NT2/D1 (cell line): Measurements from ENCODE around the gene OTUB2.

Experiments used
- DNase-seq: peaks from one replicate; pipeline ENCODE4 v3.0.0-alpha.2; 2011; ENCODE audit warnings: low read depth, low spot score
- H3K27me3 ChIP-seq: 2 replicates; pipeline ENCODE4 v1.6.0; 2011; ENCODE audit warnings: mild to moderate bottlenecking; ENCODE audit not compliant: insufficient read length, insufficient read depth
- H3K36me3 ChIP-seq: 2 replicates; pipeline ENCODE4 v1.6.1; 2011; ENCODE audit warnings: mild to moderate bottlenecking, low read length, mixed read lengths; ENCODE audit not compliant: insufficient read depth, insufficient read length
- H3K4me1 ChIP-seq: 2 replicates; pipeline ENCODE4 v1.5.1; 2011; ENCODE audit not compliant: insufficient read depth, insufficient read length
- H3K4me3 ChIP-seq: 2 replicates; pipeline ENCODE4 v1.5.1; 2011; ENCODE audit warnings: low read depth; ENCODE audit not compliant: insufficient read length
- H3K9ac ChIP-seq: 2 replicates; pipeline ENCODE4 v1.6.0; 2011; ENCODE audit warnings: low read depth; ENCODE audit not compliant: insufficient read length
- H3K9me3 ChIP-seq: 2 replicates; pipeline ENCODE4 v1.5.1; 2011; ENCODE audit warnings: mild to moderate bottlenecking, low read length; ENCODE audit not compliant: insufficient read depth
- SUZ12 ChIP-seq: IDR thresholded peaks from 2 replicates; pipeline ENCODE4 v1.6.1; 2011; ENCODE audit not compliant: insufficient read length, insufficient read depth; ENCODE audit errors: extremely low read depth
- YY1 ChIP-seq: IDR thresholded peaks from 2 replicates; pipeline ENCODE4 v1.6.1; 2011; ENCODE audit not compliant: insufficient read length, insufficient read depth
- ZNF274 ChIP-seq: IDR thresholded peaks from 2 replicates; pipeline ENCODE4 v1.6.1; 2011; ENCODE audit warnings: mild to moderate bottlenecking, low read depth, low read length

Gene OTUB2

GRCh38 chr14:94001501-94002396 is 24.4 kb upstream of the OTUB2 start:
- peak overlapping the region; percentile 42 for H3K9ac ChIP-seq
- peaks cover 9% of the 10 kb centered on the region for H3K27me3 ChIP-seq
- no peaks in the 10 kb centered on the region for H3K9me3 ChIP-seq
- TF ChIP-seq YY1 (no peak), SUZ12 (no peak), ZNF274 (no peak)
- H3K36me3 ChIP-seq: no peaks in the 10 kb centered on the region
- H3K4me3 ChIP-seq: no peak overlapping the region
- DNase-seq: peak; percentile 47
- H3K4me1 ChIP-seq: peaks cover 9% of the 10 kb centered on the region

GRCh38 chr14:94003397-94003796 is 22.7 kb upstream of the OTUB2 start:
- Histone ChIP-seq H3K4me1 (peaks cover 9% of the 10 kb centered on the region), H3K9me3 (no peaks in the 10 kb centered on the region), H3K4me3 (no peak overlapping the region), H3K9ac (no peak overlapping the region), H3K27me3 (peaks cover 9% of the 10 kb centered on the region), H3K36me3 (no peaks in the 10 kb centered on the region)
- TF ChIP-seq ZNF274 (no peak), SUZ12 (no peak), YY1 (no peak)
- DNase-seq: no peak

DNA sequence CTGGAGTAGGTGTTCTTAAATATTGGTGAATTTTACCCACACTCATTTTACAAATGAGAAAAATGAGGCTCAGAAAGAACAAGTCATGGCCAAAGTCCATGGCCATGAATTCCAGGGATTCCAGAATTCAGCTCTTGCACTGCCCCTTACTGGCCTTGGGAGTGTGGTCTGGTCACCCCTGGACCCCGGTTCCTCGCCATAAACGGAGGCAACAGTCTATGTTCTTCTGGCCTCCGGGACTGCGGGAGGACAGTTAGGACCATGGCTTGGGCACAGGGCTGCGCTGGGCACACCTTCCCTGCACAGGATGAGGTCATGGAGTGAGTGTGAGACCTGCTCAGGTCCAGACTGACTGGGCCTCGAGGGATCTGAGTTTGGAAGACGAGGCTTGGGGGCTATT is 22.1 kb upstream of the OTUB2 start:
- TF ChIP-seq YY1 (no peak), SUZ12 (no peak), ZNF274 (no peak)
- Histone ChIP-seq H3K4me3 (no peak overlapping the region), H3K9me3 (no peaks in the 10 kb centered on the region)

DNA sequence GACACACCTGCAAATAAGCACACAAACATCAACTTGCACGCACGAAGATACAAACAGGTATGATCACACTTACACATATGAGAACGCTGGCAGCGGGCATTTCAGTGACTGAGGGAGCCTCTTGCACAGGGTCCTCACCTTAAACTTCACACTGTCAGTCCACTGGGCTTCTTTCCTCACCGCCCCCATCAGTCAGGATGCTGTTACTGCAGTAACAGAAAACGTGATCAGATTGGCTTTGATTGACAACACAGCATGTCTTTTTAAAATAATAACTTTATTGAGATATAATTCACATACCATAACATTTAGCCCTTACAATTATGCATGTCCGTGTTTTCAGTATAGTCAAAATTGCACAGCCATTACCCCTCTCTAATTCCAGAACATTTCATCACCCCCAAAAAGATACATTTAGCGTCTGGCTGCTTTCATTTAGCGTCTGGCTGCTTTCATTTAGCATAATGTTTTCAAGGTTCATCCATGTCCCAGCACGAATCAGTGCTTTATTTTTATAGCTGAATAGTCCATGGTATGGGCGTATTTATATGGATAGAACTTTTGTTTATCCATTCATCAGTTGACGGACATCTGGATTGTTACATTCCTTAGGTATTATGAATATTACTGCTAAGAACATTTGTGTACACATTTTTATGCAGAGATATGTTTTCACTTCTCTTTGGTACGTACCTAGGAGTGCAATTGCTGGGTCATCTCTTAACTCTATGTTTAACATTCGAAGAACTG is 20.6 kb upstream of the OTUB2 start:
- H3K4me1 ChIP-seq: peaks cover 7% of the 10 kb centered on the region
- TF ChIP-seq ZNF274 (no peak), YY1 (no peak), SUZ12 (no peak)
- H3K9me3 ChIP-seq: no peaks in the 10 kb centered on the region
- H3K4me3 ChIP-seq: no peak overlapping the region
- no peak overlapping the region for H3K9ac ChIP-seq
- DNase-seq: no peak
- no peaks in the 10 kb centered on the region for H3K36me3 ChIP-seq
- peaks cover 9% of the 10 kb centered on the region for H3K27me3 ChIP-seq

More for the DNA sequence above, 22.1 kb upstream of the OTUB2 start:
- Histone ChIP-seq H3K27me3 (peaks cover 9% of the 10 kb centered on the region), H3K9ac (no peak overlapping the region), H3K4me1 (peaks cover 9% of the 10 kb centered on the region), H3K36me3 (no peaks in the 10 kb centered on the region)
- no peak for DNase-seq

DNA sequence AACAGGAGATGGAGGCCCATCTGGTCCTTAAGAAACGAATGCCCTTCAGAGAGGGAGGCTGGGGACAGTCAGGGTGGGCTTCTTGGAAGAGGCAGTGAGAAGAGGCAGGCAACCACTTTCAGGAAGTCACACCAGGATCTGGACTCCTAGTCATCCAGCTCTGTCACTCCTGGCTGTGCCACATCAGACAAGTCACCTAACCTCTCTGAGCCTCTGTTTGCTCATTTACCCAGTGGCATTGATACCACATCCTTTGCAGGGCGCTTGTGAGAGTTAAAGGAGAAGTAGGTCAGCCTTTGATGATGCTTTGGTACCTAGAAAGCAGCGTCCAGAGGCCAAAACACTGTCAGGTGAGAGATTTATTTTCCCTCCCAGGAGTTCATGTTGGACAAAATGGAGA is 17.9 kb upstream of the OTUB2 start:
- H3K36me3 ChIP-seq: no peaks in the 10 kb centered on the region
- no peak overlapping the region for H3K4me3 ChIP-seq
- no peaks in the 10 kb centered on the region for H3K9me3 ChIP-seq
- H3K4me1 ChIP-seq: peaks cover 2% of the 10 kb centered on the region
- no peak for DNase-seq
- TF ChIP-seq YY1 (no peak), SUZ12 (no peak), ZNF274 (no peak)
- H3K27me3 ChIP-seq: no peaks in the 10 kb centered on the region
- no peak overlapping the region for H3K9ac ChIP-seq

DNA sequence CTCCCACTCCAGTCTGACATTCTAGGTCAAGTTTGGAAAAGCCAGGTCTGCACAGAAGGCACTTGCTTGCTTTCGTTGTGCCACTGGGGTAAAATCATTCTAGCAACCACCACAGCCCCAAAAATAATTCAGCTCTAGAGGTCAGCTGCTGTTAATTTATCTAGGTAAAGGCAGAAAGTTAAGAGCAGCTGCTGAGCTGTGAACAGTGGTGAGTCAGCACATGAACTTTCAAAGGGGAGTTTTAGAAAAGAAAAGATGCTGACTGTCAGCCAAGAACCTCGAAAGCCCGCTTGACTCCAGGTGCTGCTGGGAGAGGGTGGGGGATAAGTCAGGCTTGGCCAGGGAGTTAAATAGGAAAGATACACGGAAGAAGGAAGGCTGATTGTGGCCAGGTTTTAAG is 16.4 kb upstream of the OTUB2 start:
- H3K4me1 ChIP-seq: peaks cover 2% of the 10 kb centered on the region
- H3K4me3 ChIP-seq: no peak overlapping the region
- no peaks in the 10 kb centered on the region for H3K36me3 ChIP-seq
- no peaks in the 10 kb centered on the region for H3K9me3 ChIP-seq
- DNase-seq: no peak
- no peaks in the 10 kb centered on the region for H3K27me3 ChIP-seq
- no peak overlapping the region for H3K9ac ChIP-seq
- TF ChIP-seq SUZ12 (no peak), ZNF274 (no peak), YY1 (no peak)

DNA sequence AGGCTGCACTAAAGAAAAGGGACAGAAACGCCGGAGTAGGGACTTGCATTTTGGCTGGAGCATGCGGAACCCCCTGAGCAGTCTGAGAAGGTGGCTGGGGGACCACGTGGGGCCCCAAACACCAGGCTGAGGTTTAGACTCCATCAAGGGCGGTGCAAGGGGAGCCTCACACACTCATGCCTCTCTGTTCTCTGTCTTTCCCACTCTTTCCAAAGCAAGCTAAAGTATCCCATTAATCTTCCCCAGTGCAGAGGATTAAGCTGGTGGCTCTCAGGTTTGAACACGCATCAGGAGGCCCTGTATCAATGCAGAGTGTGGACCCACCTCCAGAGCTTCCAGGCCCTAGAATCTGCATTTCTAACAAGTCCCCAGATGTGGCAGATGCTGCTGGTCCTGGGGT is 15.5 kb upstream of the OTUB2 start:
- H3K4me1 ChIP-seq: peaks cover 2% of the 10 kb centered on the region
- TF ChIP-seq YY1 (no peak), SUZ12 (no peak), ZNF274 (no peak)
- no peak overlapping the region for H3K9ac ChIP-seq
- H3K36me3 ChIP-seq: no peaks in the 10 kb centered on the region
- no peak for DNase-seq
- H3K4me3 ChIP-seq: no peak overlapping the region
- no peaks in the 10 kb centered on the region for H3K27me3 ChIP-seq
- no peaks in the 10 kb centered on the region for H3K9me3 ChIP-seq
